OCI-LY7 (cell line): Measurements from ENCODE around the gene GJB5. TPM values are rescaled to one million over a fixed set of nuclear protein-coding genes. Genes with fewer than 3 reads are reported as not detected.

Experiments
- BruUV-seq: library from RNA; stranded (reverse); fragments of 400-500 nt; replicated peaks from 2 replicates; lab custom pipeline; 2021; lab: Mats Ljungman, UMichigan
- CTCF ChIA-PET: fragments of 300-600 bp; sonication (Branson Sonifier 250); formaldehyde crosslinking; loops from one replicate; lab custom pipeline; 2022; ENCODE audit warnings: antibody characterized with exemption; ENCODE audit not compliant: unreplicated experiment; lab: Charles Lee
- POLR2A ChIA-PET: fragments of 300-600 bp; sonication (Branson Sonifier 250); formaldehyde crosslinking; loops from one replicate; lab custom pipeline; 2022; ENCODE audit warnings: antibody characterized with exemption; lab: Charles Lee
- DNase-seq: peaks from one replicate; pipeline ENCODE4 v3.0.0-alpha.2; 2015; ENCODE audit warnings: low spot score
- H2AFZ ChIP-seq: fragments of 200-600 bp; sonication (generic), shearing (Covaris generic); 2 replicates; pipeline ENCODE4 v1.6.1; 2014; ENCODE audit warnings: mild to moderate bottlenecking, antibody characterized with exemption, low read length, moderate library complexity
- H3K27ac ChIP-seq: fragments of 200-600 bp; sonication (generic); 2 replicates; pipeline ENCODE4 v1.5.1; 2014; ENCODE audit warnings: mixed run types, low read depth, mild to moderate bottlenecking, moderate library complexity, low read length, inconsistent platforms; ENCODE audit not compliant: poor library complexity, severe bottlenecking
- H3K36me3 ChIP-seq: fragments of 200-600 bp; sonication (generic); 2 replicates; pipeline ENCODE4 v1.6.1; 2014; ENCODE audit warnings: mild to moderate bottlenecking, antibody characterized with exemption, low read length, moderate library complexity, mixed read lengths; ENCODE audit not compliant: insufficient read depth
- H3K4me1 ChIP-seq: fragments of 200-600 bp; sonication (generic); 2 replicates; pipeline ENCODE4 v1.5.1; 2014; ENCODE audit warnings: mild to moderate bottlenecking, low read length; ENCODE audit not compliant: insufficient read depth, poor library complexity, severe bottlenecking
- H3K4me2 ChIP-seq: fragments of 200-600 bp; sonication (generic); 2 replicates; pipeline ENCODE4 v1.6.1; 2014; ENCODE audit warnings: mild to moderate bottlenecking, low read length
- H3K4me3 ChIP-seq: fragments of 200-600 bp; sonication (generic); 2 replicates; pipeline ENCODE4 v1.5.1; 2014; ENCODE audit warnings: mild to moderate bottlenecking, low read depth, low read length; ENCODE audit not compliant: poor library complexity, severe bottlenecking
- H3K79me2 ChIP-seq: fragments of 200-600 bp; sonication (generic); 2 replicates; pipeline ENCODE4 v1.6.1; 2016; ENCODE audit warnings: low read depth, mild to moderate bottlenecking, low read length, moderate library complexity, mixed read lengths; ENCODE audit not compliant: insufficient read depth
- H3K9me2 ChIP-seq: fragments of 200-600 bp; sonication (generic); 2 replicates; pipeline ENCODE4 v1.6.1; 2016; ENCODE audit warnings: mild to moderate bottlenecking, low read length, mixed read lengths; ENCODE audit not compliant: insufficient read depth
- H3K9me3 ChIP-seq: fragments of 200-600 bp; sonication (generic); 2 replicates; pipeline ENCODE4 v1.6.1; 2014; ENCODE audit warnings: mild to moderate bottlenecking, mixed run types, low read length, mixed read lengths
- H4K20me1 ChIP-seq: fragments of 200-600 bp; sonication (generic); 2 replicates; pipeline ENCODE4 v1.6.1; 2014; ENCODE audit warnings: mild to moderate bottlenecking, antibody characterized with exemption, low read length, moderate library complexity, mixed read lengths; ENCODE audit not compliant: insufficient read depth
- CTCF ChIP-seq: fragments of 200-600 bp; sonication (generic); conservative IDR thresholded peaks from 2 replicates; pipeline ENCODE4 v1.5.1; 2014; ENCODE audit warnings: mild to moderate bottlenecking, antibody characterized with exemption, low read length, moderate library complexity, mixed read lengths
- EZH2phosphoT487 ChIP-seq: fragments of 200-600 bp; sonication (generic); IDR thresholded peaks from 2 replicates; pipeline ENCODE4 v1.6.1; 2018; ENCODE audit warnings: low read depth, borderline replicate concordance, mild to moderate bottlenecking, mixed run types, antibody characterized with exemption, low read length, moderate library complexity, mixed read lengths
- intact Hi-C: fragments of 100-400 bp; cut with micrococcal nuclease; formaldehyde crosslinking; loops from one replicate; pipeline ENCODE4 v1.10.0; 2022; ENCODE audit not compliant: unreplicated experiment
- total RNA-seq, 2 experiments: library from RNA; depleted of rRNA in 1 of 2; stranded (reverse); fragments of >200 nt in 1 of 2; shearing (Covaris generic) in 1 of 2; gene quantifications; 2 replicates each; pipeline ENCODE4 v1.2.3, GENCODE V29; 2014 to 2022

The GJB5 gene
- total RNA-seq, 2 experiments from 2014 or later, result not detected

- intact Hi-C loops, result no loop called here
- Histone ChIP-seq H3K4me2 (no peak overlapping the region), H2AFZ (no peak overlapping the region), H3K27ac (no peak overlapping the region), H3K4me1 (no peaks in the 10 kb centered on the region), H3K79me2 (no peaks in the 10 kb centered on the region), H3K4me3 (no peak overlapping the region), H3K9me2 (no peaks in the 10 kb centered on the region), H4K20me1 (no peaks in the 10 kb centered on the region), H3K9me3 (no peaks in the 10 kb centered on the region), H3K36me3 (no peaks in the 10 kb centered on the region)
- POLR2A ChIA-PET, result no interaction called here
- CTCF ChIA-PET, result no interaction called here
- BruUV-seq, result no TSS peak
- no peak for DNase-seq
- TF ChIP-seq CTCF (no peak), EZH2phosphoT487 (no peak)
Observed at GRCh38 chr1:34763142-34763781, 8.4 kb downstream of the GJB5 start.

GRCh38 chr1:34768856-34769255 is 14.0 kb downstream of the GJB5 start:
- ChIA-PET CTCF (no interaction called here), POLR2A (no interaction called here)
- no peaks in the 10 kb centered on the region for H4K20me1 ChIP-seq
- no peaks in the 10 kb centered on the region for H3K79me2 ChIP-seq
- TF ChIP-seq CTCF, result no peak
- TF ChIP-seq EZH2phosphoT487, result no peak
- H2AFZ ChIP-seq, result no peak overlapping the region
- intact Hi-C loops, result no loop called here
- DNase-seq, result no peak
- no peak overlapping the region for H3K4me3 ChIP-seq
- no peak overlapping the region for H3K27ac ChIP-seq
- H3K9me3 ChIP-seq, result no peaks in the 10 kb centered on the region
- no TSS peak for BruUV-seq
- no peaks in the 10 kb centered on the region for H3K9me2 ChIP-seq
- no peak overlapping the region for H3K4me2 ChIP-seq
- H3K4me1 ChIP-seq, result no peaks in the 10 kb centered on the region
- H3K36me3 ChIP-seq, result no peaks in the 10 kb centered on the region

GRCh38 chr1:34770891-34771504 is 16.2 kb downstream of the GJB5 start:
- POLR2A ChIA-PET, result no interaction called here
- H4K20me1 ChIP-seq, result no peaks in the 10 kb centered on the region
- H3K4me3 ChIP-seq, result no peak overlapping the region
- H2AFZ ChIP-seq, result no peak overlapping the region
- no peak for DNase-seq
- H3K9me2 ChIP-seq, result no peaks in the 10 kb centered on the region
- H3K36me3 ChIP-seq, result no peaks in the 10 kb centered on the region
- CTCF ChIA-PET, result no interaction called here
- TF ChIP-seq CTCF, result no peak
- TF ChIP-seq EZH2phosphoT487, result no peak
- H3K4me1 ChIP-seq, result no peaks in the 10 kb centered on the region
- no TSS peak for BruUV-seq
- H3K4me2 ChIP-seq, result no peak overlapping the region
- intact Hi-C loops, result no loop called here
- no peak overlapping the region for H3K27ac ChIP-seq
- H3K79me2 ChIP-seq, result no peaks in the 10 kb centered on the region
- no peaks in the 10 kb centered on the region for H3K9me3 ChIP-seq
